CD4-positive, alpha-beta T cell treated with Interleukin-4 for 1 hour (primary cell): ENCODE data around the gene ELFN1.
"Not testable (repeated sequence)": the region's sequence is repeated elsewhere in the genome, so short reads cannot be mapped to it uniquely, and the experiment has no call there.

Experiments used
- DNase-seq, 2 donors: peaks; one replicate each; pipeline ENCODE4 v3.0.0-alpha.2; 2020 to 2022

Gene ELFN1

DNA sequence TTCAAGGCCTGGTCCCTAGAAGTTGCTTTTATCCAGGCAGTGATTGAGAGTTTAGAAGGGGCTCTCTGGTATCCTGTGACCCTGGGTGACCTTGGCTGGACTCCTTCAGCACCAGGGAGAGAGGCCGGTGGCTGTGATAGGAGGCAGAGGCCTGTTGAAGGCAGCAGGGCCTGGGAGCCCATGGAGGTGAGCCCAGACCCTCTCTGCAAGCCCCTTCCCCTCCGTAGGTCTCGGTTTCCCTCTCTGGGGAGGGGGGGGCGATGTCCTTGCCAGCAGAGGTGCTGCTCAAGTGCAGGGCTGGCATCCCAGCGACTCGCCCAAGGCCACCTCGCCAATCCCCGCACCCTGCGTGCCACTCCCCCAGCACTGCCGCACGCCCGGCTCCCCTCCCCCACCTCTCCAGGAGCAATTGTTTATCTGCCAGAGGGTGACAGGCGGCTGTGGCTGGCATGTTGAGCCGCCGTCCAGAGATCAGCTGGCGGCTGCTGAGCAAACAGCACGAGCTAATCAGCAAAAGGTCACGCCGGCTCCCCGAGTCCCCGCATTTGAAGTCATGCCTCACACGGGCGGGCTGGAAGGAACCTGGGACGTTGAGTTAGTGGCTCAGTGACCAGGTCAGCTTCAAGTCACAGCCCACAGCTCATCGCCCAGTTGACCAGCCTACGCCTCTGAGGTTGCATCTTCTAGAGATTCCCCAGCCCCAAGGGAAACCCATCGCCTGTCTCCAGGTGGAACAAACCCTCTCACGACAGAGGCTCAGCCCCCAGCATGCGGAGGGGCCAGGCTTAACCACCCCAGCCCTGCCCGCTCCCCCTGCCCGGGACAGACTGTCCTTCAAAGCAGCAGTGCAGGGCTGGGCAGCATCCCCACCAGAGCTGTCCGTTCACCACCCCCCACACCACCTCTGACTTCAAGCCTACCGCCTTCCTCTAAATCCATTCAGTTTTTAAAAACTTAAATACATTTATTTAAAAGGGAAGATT lies 43.7 kb downstream of the ELFN1 start:
- no peak for DNase-seq

DNA sequence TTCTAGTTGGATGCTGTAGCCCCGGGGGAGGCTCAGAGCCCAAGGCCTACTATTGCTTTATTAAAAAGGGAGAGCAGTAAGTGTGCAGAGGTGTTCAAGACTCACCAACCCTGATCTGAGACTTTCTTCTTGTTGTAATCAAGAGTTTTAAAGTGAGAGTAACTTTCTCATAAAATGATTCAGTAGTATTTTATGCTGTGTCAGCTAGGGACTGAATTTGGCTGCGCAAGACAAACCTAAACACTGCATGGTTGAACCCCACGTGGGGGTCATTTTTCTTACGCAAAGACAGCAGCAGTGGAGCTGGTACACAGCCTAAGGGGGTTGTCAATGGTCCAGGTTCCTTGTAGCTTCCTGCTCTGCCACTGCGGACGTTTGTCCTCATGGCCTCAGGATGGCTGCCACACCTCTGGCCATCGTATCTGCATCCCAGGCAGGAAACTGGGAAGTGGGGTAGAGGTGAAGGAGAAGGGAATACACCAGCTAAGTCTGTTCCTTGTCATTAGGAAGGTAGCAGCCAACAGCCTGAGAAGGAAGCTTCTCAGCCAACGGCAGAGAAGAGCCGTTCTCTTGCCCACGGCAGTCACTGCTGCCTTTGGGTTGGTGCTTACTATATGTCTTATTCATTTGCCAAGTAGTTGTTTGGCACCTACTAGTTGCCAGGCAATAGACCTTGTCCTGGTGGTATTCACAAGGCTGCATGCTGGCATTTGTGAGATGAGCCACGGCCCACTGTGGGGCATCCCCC lies 44.7 kb downstream of the ELFN1 start:
- DNase-seq = no peak

DNA sequence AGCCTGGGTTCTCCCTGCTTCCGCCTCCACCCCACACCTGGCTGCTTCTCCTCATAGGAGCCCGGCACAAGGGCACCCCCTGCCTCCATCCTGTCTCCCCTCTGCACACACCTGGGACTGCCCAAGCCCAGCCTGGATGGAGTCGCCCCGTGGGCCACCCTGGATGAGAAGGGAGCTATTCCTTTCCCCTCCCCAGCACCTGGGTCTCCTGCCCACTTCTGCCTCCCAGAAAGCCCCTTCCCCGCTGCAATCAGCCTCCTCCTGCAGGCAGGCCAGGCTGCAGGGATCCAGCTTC lies 45.2 kb downstream of the ELFN1 start:
- no peak for DNase-seq

DNA sequence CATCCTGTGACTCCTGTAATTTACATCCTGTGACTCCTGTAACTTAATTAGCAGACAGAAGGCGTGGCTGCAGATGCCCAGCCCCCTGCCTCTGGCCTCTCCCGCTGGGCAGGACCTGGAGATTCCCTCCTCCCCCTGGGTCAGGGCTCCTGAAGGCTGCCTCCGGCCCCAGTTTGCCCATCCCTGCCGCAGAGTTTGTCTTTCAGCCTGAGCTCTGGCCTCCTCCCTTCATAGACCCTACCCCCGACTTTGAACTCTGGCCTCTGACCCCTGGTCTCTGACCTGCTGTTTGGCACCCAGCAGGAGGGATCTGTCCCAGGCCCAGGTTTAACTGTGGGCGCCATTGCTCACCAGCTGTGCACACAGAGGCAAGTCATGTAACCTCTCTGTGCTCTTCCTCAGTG lies 45.6 kb downstream of the ELFN1 start:
- no peak for DNase-seq

DNA sequence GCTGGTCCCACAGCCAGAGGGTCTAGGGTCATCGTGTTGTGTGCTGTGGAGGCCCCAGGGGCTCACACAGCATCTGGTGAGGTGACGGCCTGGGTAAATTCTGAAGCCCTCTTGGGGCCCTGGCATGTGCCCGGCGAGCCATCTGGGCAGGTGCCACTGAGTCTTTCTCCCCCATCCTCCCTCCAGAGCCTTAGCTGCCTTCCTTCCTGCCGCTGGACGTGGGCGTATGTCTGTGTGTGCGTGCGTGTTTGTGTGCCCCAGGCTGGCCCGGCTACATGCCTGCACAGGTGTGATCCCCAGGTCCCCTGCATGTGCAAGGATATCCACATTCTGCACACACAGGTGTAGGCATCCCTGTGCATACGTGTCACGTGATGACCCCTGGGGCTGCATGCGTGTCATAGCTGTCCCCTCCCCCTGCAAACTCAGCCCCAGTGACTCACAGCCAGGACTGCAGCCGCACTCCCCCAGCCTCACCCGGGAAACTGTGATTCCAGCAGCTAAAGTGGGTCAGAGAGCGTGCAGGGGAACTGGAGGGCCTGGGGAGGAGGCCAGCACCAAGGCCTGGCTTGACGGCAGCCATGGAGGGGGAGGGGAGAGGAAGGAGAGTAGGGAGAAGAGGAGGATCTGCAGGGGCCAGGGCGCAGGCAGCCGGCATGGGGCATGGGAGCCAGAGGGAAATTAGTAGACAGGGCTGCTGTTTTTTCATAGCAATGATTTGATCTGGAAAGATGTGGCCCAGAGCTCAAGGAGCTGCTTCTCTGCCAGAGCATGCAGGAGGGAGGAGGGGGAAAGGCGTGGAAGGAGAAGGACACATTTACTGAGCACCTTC lies 46.4 kb downstream of the ELFN1 start:
- DNase-seq = no peak

DNA sequence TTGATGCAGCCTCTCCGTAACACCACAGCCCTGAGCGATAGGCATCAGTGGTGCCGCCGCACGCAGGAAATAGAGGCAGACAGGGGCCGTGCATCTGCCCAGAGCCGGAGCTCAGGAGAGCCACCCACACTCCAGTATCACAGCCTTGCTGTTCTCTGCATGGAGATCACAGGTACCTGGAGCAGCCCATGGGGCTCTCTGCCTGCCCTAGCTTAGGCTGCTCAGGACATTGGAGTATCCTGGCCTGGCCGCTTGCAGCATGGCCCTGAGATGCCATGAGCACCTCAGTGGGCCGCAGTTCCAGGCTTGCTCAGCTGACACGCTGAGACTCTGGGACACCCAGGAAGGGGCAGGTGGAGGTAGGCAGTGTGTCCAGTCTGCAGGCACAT lies 47.0 kb downstream of the ELFN1 start:
- no peak for DNase-seq

DNA sequence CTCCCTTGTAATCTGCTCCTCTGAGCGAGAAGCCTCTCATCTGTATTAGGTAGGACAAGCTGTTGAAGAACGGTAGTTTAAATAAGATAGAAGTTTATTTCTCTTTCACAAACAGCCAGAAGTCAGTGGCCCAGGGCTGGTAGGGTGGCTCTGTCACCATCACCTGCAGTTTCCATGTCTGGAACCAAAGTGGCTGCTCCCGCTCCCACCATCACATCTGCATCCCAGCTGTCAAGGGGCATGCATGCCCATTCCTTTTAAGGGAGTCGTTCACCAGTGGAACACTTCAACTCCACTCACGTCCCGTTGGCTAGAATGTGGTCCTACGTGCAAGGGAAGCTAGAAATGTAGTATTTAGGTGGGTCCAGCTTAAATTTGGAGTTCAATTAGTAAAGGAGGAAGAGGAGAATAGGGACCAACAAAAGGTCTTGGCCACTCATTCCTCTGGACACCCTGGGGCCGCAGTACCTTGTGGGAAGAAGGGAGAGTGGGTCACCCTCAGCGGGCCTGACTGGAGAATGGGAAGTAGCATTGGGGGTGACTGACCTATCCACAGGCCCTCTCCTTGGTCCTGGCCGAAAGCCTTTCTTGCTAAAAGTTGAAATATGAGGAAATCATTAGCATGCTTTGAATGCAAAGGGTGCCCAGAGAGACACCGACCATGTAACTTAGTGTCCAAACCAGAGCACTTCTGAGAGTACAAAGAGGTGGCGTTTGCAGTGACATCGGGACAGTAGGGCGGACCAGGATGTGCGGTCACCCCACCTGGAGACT lies 48.0 kb downstream of the ELFN1 start:
- DNase-seq = no peak

DNA sequence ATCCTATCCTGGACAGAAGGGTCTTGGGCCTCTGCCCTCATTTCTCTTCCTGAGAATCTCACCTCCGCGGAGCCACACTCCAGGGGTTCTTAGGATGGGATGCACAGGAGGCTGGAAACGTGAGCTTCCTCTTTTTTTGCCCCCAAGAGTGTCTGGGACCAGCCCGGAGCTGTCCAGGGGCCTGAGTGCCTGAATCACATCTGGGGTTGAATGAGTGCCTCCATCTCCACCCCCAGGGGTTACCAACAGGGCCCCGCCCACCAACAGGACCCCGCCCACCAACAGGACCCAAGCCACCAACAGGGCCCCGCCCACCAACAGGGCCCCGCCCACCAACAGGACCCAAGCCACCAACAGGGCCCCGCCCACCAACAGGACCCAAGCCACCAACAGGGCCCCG lies 48.8 kb downstream of the ELFN1 start:
- DNase-seq = not testable (repeated sequence)

DNA sequence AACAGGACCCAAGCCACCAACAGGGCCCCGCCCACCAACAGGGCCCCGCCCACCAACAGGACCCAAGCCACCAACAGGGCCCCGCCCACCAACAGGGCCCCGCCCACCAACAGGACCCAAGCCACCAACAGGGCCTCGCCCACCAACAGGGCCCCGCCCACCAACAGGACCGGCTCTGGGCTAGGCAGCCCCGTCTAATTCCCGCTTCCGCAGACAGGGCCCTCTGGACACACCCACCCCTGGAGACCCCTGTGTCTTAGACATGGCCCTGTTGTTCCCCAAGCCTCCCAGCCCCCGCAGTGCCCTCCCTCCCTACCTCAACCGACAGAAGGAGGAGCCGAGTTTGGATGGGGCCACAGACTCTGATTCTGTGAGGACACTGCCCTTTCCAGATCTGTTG lies 49.2 kb downstream of the ELFN1 start:
- DNase-seq = not testable (repeated sequence)

DNA sequence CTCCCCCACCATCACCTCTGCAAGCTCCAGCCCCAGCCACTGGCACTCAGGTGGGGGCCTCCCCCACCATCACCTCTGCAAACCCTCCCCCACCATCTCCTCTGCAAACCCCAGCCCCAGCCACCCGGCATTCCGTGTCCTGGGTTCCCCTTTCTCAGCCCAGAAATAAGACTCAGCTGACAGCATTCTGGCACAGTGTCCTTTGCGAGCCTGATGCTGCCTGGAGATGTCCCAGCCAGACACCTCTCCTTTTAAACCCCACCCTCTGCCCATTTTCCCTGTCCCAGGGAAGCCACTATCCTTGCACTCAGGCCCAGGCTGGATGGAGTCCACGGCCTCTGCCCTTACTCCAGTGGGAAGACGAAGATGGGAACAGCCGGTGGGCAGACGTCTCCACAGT lies 49.8 kb downstream of the ELFN1 start:
- no peak for DNase-seq

DNA sequence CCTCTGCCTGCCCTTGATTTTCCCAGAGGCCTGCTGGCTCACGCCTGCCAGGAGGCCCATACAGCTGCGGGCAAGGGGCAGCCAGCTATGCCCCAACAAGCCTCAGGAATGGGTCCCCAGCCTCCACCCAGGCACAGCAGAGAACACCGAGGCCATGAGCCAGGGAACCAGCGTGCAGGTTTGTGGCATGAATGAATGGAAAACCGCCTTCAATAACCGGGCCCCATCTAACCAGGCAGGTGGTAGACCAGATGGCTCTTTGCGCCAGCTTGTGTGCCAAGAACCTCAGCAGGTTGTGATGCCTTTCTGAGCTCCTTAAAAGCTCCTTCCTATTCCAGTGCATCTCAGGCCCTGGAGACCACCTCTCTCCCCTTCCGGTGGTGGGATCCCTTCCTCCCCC lies 50.2 kb downstream of the ELFN1 start:
- DNase-seq = no peak

DNA sequence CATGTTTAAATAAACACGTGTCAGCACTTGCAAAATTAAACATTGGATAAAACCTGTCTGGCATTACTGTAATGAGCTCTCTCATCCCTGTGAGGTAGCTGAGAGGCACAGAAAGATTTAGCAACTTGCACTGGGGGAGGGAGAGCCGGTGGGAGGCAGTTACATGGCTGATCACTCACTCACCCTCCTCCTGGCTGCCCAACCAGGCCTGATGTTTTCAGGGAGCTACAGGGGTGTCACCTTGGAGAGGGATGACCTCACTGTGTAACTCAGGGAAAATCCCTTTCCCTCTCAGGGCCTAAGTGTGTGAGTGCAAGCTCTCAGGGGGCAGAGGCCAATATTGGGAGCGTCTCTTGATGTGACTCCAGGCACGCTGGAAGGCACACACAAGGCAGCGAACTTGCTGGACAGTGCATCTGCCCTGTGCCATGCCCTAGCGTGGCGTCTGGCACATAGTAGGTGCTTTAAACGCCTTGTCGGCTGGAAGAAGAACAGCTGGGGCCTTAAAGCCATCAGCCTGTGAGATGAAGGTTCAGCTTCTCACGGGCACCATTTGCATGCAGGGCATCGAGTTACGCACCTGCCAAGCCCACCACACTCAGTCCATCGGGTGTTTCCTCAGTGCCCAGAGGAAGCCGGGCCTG lies 51.1 kb downstream of the ELFN1 start:
- DNase-seq = no peak

DNA sequence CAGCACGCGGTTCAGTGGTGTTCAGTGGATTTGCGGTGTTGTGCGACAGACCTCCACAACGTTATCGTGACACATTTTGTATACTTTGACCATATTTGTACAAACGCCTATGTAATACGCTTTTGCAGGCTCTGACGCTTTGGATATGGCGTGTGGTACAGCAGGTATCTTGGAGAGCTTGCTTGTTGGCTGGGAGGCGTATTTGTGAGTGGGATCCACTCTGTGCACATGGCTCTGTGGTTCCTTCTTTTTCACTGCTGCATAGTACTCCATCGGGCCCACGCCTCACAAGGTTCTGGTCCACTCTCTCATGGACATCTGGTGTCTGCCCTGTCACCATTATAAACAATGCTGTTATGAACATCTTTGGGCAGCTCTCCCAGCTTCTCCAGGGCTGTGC lies 53.2 kb downstream of the ELFN1 start:
- no peak for DNase-seq

DNA sequence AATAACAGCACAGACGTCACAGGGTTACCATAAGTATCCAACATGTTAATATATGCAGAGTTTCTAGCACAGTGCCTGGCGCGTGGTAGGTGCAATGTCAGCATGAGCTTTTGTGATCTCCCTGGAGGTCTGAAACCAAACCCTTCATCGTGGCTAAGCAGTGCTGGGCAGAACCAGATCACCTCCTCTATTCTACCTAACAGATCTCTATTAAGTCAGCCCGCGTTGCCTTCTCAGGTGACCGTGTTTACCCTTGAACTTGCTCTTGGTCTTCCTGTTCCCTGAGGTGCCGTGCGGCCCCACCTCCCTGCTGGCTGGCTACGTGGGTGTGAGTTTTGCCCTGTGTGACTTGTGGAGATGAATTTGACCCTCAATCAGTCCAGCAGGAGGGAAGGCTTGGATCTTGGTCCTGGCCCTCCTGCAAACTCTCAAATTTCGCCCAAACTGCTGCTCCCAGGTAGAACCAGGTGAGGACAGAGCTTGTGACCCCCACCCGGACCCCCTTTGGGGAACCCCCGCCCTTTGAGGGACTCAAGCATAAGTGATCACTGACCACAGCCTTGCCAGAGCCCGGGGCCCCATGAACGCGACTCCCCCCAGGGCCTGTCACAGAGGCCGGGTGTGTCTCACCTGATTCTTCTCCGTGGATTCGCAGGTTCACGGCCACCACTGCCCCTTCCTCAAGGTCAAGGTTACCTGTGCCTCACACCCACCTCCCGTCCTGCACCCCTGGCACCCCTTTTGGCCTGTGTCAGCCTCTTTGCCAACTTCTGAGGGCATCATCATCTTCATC lies 54.2 kb downstream of the ELFN1 start:
- no peak for DNase-seq

DNA sequence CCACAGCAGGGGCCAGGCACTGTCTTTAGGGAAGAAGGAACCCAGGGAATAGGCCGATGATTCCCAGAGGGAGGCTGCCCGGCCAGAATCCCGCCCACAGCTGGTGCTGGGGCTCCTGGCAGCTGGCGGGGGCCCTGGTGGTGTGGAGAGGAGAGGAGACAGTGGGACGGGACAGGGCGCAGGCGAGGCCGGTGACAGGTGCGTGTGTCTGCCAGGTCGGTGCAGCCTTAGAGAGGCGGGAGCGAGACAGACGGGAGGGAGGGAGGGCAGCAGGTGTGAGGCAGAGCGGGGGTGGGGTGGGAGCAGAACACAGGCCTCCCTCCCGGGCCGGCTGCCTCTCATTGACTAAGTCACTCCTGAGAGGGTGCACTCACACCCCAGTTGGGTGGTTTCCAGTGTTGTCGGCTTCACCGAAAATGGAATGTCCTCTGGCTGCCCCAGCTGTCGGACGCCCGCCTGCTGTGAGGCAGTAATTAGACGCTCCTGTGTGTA lies 55.2 kb downstream of the ELFN1 start:
- no peak for DNase-seq

DNA sequence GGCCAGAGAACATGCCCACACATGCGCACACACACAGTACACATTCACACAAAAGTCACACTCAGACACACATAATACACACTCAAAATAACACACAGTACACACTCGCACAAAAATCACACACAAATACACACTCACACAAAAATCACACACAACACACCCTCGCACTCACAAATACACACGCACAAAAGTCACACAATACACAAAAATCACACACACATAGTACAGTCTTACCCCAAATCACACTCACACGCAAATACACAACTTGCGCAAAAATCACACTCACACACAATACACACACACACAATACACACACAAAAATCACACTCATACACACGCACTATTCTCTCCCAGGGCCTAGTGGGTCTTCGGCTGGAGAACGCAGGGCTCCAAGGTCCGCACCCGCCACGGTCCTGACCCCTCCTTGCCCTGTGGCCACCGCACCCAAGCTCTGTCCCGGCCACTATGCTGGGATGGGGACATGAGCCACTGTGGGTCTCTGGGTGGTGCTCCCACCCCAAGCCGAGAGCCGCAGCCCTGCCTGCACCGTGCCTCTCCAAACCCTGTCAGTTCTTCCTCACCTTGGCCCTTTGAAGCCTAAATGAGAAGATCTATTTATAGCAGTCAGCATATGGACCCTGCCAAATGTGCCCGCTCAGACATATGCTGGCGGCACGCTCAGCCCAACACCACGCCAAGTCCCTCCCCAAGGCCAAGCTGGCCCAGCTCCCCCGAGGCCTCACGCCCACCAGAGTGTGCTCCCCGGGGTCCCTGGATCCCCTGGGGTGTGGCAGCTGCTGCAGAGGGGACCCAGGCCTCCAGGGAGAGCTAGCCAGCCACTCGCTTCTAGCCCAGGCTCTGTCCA lies 55.9 kb downstream of the ELFN1 start:
- DNase-seq = no peak

DNA sequence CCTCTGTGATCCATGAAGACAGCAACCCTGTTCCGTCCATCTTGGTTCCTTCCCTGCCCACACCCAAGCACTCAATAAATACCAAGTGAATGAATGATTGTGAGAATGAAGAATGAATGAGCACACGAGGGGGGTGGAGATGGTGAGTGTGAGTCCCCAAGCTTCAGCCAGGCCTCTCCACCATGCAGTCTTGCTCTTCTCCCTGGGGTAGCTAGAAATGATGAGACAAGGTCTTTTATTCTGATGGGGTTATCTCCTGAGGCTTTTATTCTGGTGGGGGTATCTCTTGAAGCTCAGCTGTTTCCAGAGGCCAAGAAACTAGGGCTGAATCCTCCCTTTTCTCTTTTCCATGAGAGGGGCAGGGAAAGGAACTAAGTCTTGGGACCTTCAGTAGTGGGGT lies 57.0 kb downstream of the ELFN1 start:
- no peak for DNase-seq

DNA sequence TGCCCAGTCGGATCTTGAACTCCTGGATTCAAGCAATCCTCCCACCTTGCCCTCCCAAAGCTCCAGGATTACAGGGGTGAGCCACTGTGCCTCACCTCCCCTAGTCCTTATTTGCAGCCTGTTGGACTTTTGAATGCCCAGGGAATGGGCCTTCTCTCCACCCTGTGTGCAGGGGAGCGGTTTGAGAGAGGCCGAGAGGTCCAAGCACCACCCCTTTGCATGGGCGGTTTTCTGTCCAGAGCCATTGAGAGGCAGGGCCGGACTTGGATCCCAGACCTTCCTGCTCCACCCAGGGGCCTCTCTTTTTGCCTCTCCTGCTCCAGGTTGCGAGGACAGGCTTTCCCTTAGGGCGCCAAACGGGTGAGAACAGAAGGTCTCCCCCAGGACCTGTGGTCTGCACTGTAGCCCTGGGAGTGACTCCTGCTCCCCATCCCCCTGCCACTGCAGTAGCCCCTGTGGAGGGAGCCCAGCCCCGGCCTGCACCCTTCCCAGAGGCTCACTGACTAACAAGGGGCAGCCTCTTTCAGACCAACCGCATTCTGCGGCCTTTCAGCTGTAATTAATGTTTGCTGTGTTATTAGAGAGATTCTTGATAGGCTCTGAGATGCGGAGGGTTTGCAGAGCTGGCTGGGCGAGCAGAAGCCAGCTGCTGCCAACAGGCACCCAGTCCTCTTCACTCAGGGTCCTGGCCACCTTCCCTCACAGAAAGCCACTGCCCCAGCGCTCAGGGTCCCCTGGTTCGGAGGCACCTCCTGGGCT lies 57.9 kb downstream of the ELFN1 start:
- DNase-seq = no peak

DNA sequence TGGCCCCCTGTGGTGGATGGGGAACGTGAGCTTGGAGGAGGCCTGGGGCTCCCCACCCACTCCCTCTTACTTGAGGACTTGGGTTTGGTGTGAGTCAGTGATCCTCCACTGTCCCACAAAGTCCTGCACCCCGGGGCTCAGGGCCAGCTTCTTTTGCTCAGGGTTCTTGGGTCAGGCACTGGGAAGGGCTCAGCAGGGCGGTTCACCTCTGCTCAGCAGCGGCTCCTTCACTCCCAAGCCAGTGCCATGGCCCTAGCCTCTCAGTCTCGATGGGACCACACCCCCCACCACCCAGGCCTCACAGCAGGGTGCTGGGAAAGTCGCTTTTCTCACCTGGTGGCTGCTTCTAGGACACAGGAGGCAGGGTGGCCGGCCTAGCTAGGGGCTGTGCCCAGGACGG lies 59.1 kb downstream of the ELFN1 start:
- no peak for DNase-seq
